ENCODE measurements around the gene EPYC. TPM values are rescaled to one million over a fixed set of nuclear protein-coding genes. Genes with fewer than 3 reads are reported as not detected.

EPYC gene
- total RNA-seq, 1 experiment from 2014 or later: not detected

- CTCF ChIA-PET: no interaction called here
- no peak for DNase-seq (ENCODE audit: unreplicated experiment)
- intact Hi-C loops (cut with micrococcal nuclease): no loop called here
- POLR2A ChIA-PET: no interaction called here
- no peaks in the 10 kb centered on the region for H3K4me1 Mint-ChIP-seq (ENCODE audit: insufficient read depth, unreplicated experiment)
- no TSS peak for BruUV-seq (replicated peaks)
- no peak overlapping the region for H3K27ac Mint-ChIP-seq (ENCODE audit: low read depth, unreplicated experiment)
- no peak for TF ChIP-seq CTCF (IDR thresholded peaks at IDR 0.05; ENCODE audit: unreplicated experiment)
- no peak overlapping the region for H3K4me3 Mint-ChIP-seq (ENCODE audit: unreplicated experiment)
- H3K9me3 Mint-ChIP-seq (ENCODE audit: unreplicated experiment): no peaks in the 10 kb centered on the region
- no peaks in the 10 kb centered on the region for H3K36me3 Mint-ChIP-seq (ENCODE audit: insufficient read depth, unreplicated experiment)
- H3K27me3 Mint-ChIP-seq (ENCODE audit: insufficient read depth, unreplicated experiment): peaks cover 47% of the 10 kb centered on the region
These were observed 3.5 kb downstream of the EPYC start for GRCh38 chr12:91001306-91001705.

GRCh38 chr12:90999966-91000365, 4.8 kb downstream of the EPYC start:
- no peaks in the 10 kb centered on the region for H3K36me3 Mint-ChIP-seq (ENCODE audit: insufficient read depth, unreplicated experiment)
- DNase-seq (ENCODE audit: unreplicated experiment): no peak
- intact Hi-C loops (cut with micrococcal nuclease): no loop called here

GRCh38 chr12:90999527-90999926, 5.2 kb downstream of the EPYC start:
- BruUV-seq (replicated peaks): no TSS peak

More at GRCh38 chr12:90999966-91000365, 4.8 kb downstream of the EPYC start:
- ChIA-PET POLR2A (no interaction called here), CTCF (no interaction called here)
- Mint-ChIP-seq H3K4me1 (ENCODE audit: insufficient read depth, unreplicated experiment) (no peaks in the 10 kb centered on the region), H3K27ac (ENCODE audit: low read depth, unreplicated experiment) (no peak overlapping the region), H3K4me3 (ENCODE audit: unreplicated experiment) (no peak overlapping the region), H3K9me3 (ENCODE audit: unreplicated experiment) (no peaks in the 10 kb centered on the region), H3K27me3 (ENCODE audit: insufficient read depth, unreplicated experiment) (peaks cover 44% of the 10 kb centered on the region)
- no TSS peak for BruUV-seq (replicated peaks)
- TF ChIP-seq CTCF (IDR thresholded peaks at IDR 0.05; ENCODE audit: unreplicated experiment): no peak

GRCh38 chr12:90995010-90995409, 9.8 kb downstream of the EPYC start:
- no TSS peak for BruUV-seq (replicated peaks)
- H3K27me3 Mint-ChIP-seq (ENCODE audit: insufficient read depth, unreplicated experiment): peaks cover 63% of the 10 kb centered on the region
- ChIA-PET CTCF (interaction anchor here (0.6 to 3.0 kb wide), 2 partner anchors 114 to 720 kb away, joined by 4 to 7 read pairs; no protein-coding TSS in a partner anchor), POLR2A (no interaction called here)
- no peaks in the 10 kb centered on the region for H3K4me1 Mint-ChIP-seq (ENCODE audit: insufficient read depth, unreplicated experiment)
- H3K27ac Mint-ChIP-seq (ENCODE audit: low read depth, unreplicated experiment): no peak overlapping the region
- no peaks in the 10 kb centered on the region for H3K36me3 Mint-ChIP-seq (ENCODE audit: insufficient read depth, unreplicated experiment)
- no peaks in the 10 kb centered on the region for H3K9me3 Mint-ChIP-seq (ENCODE audit: unreplicated experiment)
- H3K4me3 Mint-ChIP-seq (ENCODE audit: unreplicated experiment): no peak overlapping the region
- intact Hi-C loops (cut with micrococcal nuclease): no loop called here
- TF ChIP-seq CTCF (IDR thresholded peaks at IDR 0.05; ENCODE audit: unreplicated experiment): no peak
- no peak for DNase-seq (ENCODE audit: unreplicated experiment)

More at GRCh38 chr12:90999527-90999926, 5.2 kb downstream of the EPYC start:
- peaks cover 48% of the 10 kb centered on the region for H3K27me3 Mint-ChIP-seq (ENCODE audit: insufficient read depth, unreplicated experiment)
- no peaks in the 10 kb centered on the region for H3K4me1 Mint-ChIP-seq (ENCODE audit: insufficient read depth, unreplicated experiment)
- H3K36me3 Mint-ChIP-seq (ENCODE audit: insufficient read depth, unreplicated experiment): no peaks in the 10 kb centered on the region
- intact Hi-C loops (cut with micrococcal nuclease): no loop called here
- POLR2A ChIA-PET: no interaction called here
- no peak for TF ChIP-seq CTCF (IDR thresholded peaks at IDR 0.05; ENCODE audit: unreplicated experiment)
- no peak overlapping the region for H3K27ac Mint-ChIP-seq (ENCODE audit: low read depth, unreplicated experiment)
- no peaks in the 10 kb centered on the region for H3K9me3 Mint-ChIP-seq (ENCODE audit: unreplicated experiment)
- DNase-seq (ENCODE audit: unreplicated experiment): no peak
- CTCF ChIA-PET: no interaction called here
- no peak overlapping the region for H3K4me3 Mint-ChIP-seq (ENCODE audit: unreplicated experiment)
